ENCODE measurements around the gene MEA1.

The MEA1 gene

DNA sequence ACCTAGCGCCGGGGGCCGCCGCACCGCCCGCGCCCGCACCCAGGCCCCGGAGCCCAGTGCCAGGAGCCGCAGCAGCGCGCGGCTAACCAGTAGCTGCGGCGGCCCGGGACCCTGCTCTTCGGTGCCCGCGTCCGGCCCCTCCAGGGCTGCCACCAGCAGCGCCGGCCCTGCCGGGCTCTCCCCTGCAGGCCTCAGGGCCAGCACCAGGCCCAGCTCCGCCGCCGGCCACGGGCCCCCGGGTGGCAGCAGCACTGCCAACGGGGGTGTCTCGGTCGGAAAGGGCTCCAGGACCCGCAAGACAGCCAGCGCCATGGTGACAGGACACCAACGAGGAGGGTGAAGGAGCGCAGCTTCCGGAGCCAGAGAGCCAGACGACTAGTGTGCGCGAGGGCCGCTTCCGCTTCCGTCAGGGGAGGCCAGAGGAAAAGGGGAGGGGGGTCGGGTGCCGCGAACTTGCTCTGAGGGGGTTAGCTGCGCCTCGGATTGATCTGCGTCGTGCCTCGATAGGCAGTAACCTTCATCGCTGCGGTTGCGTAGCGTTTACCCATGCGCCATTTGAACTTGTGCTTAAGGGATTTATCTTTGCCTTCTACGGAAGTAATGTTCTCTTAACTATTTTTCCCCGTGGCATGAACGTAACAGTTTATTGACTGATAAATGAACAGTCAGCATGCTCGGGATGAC, 34.8 kb downstream of the MEA1 start, which contains the start of gene PEX6 (continued):
- TF ChIP-seq, protein P1, sequence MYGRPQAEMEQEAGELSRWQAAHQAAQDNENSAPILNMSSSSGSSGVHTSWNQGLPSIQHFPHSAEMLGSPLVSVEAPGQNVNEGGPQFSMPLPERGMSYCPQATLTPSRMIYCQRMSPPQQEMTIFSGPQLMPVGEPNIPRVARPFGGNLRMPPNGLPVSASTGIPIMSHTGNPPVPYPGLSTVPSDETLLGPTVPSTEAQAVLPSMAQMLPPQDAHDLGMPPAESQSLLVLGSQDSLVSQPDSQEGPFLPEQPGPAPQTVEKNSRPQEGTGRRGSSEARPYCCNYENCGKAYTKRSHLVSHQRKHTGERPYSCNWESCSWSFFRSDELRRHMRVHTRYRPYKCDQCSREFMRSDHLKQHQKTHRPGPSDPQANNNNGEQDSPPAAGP (tag by site-specific recombination; IDR thresholded peaks at IDR 0.05), result 0 out of 2 replicates have a peak, but pooled peaks have one; percentile 33
- no peak for TF ChIP-seq ZFHX2 (tag by site-specific recombination; conservative IDR thresholded peaks at IDR 0.05)
- no peak for TF ChIP-seq ZNF121 (tag by site-specific recombination; IDR thresholded peaks at IDR 0.05)
- no peak for TF ChIP-seq ZNF174 (tag by site-specific recombination; IDR thresholded peaks at IDR 0.05)
- TF ChIP-seq, protein P2, sequence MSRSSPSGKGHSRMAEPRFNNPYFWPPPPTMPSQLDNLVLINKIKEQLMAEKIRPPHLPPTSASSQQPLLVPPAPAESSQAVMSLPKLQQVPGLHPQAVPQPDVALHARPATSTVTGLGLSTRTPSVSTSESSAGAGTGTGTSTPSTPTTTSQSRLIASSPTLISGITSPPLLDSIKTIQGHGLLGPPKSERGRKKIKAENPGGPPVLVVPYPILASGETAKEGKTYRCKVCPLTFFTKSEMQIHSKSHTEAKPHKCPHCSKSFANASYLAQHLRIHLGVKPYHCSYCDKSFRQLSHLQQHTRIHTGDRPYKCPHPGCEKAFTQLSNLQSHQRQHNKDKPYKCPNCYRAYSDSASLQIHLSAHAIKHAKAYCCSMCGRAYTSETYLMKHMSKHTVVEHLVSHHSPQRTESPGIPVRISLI (tag by site-specific recombination; IDR thresholded peaks at IDR 0.05), result no peak
- no peak for TF ChIP-seq ZNF274 (IDR thresholded peaks at IDR 0.05; ENCODE audit: low read length)
- TF ChIP-seq ZNF274 (tag by site-specific recombination; IDR thresholded peaks at IDR 0.05; ENCODE audit: borderline replicate concordance), result no peak
- no peak for TF ChIP-seq ZNF510 (tag by site-specific recombination; IDR thresholded peaks at IDR 0.05; ENCODE audit: insufficient replicate concordance)
- TF ChIP-seq ZNF600 (tag by site-specific recombination; IDR thresholded peaks at IDR 0.05), result no peak
- TF ChIP-seq, protein P3, sequence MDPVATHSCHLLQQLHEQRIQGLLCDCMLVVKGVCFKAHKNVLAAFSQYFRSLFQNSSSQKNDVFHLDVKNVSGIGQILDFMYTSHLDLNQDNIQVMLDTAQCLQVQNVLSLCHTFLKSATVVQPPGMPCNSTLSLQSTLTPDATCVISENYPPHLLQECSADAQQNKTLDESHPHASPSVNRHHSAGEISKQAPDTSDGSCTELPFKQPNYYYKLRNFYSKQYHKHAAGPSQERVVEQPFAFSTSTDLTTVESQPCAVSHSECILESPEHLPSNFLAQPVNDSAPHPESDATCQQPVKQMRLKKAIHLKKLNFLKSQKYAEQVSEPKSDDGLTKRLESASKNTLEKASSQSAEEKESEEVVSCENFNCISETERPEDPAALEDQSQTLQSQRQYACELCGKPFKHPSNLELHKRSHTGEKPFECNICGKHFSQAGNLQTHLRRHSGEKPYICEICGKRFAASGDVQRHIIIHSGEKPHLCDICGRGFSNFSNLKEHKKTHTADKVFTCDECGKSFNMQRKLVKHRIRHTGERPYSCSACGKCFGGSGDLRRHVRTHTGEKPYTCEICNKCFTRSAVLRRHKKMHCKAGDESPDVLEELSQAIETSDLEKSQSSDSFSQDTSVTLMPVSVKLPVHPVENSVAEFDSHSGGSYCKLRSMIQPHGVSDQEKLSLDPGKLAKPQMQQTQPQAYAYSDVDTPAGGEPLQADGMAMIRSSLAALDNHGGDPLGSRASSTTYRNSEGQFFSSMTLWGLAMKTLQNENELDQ (tag by site-specific recombination; IDR thresholded peaks at IDR 0.05; ENCODE audit: low read depth), result no peak
- TF ChIP-seq ZNF555 (tag by site-specific recombination; conservative IDR thresholded peaks at IDR 0.05), result no peak
- TF ChIP-seq ZBTB17 (tag by site-specific recombination; IDR thresholded peaks at IDR 0.05), result peak; percentile 95
- no peak for TF ChIP-seq ZNF19 (tag by site-specific recombination; IDR thresholded peaks at IDR 0.05; ENCODE audit: low read depth)
- no peak for TF ChIP-seq ZNF354C (tag by site-specific recombination; IDR thresholded peaks at IDR 0.05; ENCODE audit: borderline replicate concordance, low read depth)
- TF ChIP-seq HOXA7 (CRISPR knock-in tag; IDR thresholded peaks at IDR 0.05; ENCODE audit: borderline replicate concordance), result no peak
- TF ChIP-seq, protein P4, sequence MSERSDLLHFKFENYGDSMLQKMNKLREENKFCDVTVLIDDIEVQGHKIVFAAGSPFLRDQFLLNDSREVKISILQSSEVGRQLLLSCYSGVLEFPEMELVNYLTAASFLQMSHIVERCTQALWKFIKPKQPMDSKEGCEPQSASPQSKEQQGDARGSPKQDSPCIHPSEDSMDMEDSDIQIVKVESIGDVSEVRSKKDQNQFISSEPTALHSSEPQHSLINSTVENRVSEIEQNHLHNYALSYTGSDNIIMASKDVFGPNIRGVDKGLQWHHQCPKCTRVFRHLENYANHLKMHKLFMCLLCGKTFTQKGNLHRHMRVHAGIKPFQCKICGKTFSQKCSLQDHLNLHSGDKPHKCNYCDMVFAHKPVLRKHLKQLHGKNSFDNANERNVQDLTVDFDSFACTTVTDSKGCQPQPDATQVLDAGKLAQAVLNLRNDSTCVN (tag by site-specific recombination; optimal IDR thresholded peaks at IDR 0.05), result peak; percentile 66
- TF ChIP-seq ZNF473 (tag by site-specific recombination; IDR thresholded peaks at IDR 0.05), result no peak
- TF ChIP-seq ZFP69B (tag by site-specific recombination; IDR thresholded peaks at IDR 0.05), result 0 out of 2 replicates have a peak, but pooled peaks have one; percentile 27
- TF ChIP-seq, protein P5, sequence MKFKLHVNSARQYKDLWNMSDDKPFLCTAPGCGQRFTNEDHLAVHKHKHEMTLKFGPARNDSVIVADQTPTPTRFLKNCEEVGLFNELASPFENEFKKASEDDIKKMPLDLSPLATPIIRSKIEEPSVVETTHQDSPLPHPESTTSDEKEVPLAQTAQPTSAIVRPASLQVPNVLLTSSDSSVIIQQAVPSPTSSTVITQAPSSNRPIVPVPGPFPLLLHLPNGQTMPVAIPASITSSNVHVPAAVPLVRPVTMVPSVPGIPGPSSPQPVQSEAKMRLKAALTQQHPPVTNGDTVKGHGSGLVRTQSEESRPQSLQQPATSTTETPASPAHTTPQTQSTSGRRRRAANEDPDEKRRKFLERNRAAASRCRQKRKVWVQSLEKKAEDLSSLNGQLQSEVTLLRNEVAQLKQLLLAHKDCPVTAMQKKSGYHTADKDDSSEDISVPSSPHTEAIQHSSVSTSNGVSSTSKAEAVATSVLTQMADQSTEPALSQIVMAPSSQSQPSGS (tag by site-specific recombination; IDR thresholded peaks at IDR 0.05; ENCODE audit: low read depth), result no peak
- TF ChIP-seq, protein P6, sequence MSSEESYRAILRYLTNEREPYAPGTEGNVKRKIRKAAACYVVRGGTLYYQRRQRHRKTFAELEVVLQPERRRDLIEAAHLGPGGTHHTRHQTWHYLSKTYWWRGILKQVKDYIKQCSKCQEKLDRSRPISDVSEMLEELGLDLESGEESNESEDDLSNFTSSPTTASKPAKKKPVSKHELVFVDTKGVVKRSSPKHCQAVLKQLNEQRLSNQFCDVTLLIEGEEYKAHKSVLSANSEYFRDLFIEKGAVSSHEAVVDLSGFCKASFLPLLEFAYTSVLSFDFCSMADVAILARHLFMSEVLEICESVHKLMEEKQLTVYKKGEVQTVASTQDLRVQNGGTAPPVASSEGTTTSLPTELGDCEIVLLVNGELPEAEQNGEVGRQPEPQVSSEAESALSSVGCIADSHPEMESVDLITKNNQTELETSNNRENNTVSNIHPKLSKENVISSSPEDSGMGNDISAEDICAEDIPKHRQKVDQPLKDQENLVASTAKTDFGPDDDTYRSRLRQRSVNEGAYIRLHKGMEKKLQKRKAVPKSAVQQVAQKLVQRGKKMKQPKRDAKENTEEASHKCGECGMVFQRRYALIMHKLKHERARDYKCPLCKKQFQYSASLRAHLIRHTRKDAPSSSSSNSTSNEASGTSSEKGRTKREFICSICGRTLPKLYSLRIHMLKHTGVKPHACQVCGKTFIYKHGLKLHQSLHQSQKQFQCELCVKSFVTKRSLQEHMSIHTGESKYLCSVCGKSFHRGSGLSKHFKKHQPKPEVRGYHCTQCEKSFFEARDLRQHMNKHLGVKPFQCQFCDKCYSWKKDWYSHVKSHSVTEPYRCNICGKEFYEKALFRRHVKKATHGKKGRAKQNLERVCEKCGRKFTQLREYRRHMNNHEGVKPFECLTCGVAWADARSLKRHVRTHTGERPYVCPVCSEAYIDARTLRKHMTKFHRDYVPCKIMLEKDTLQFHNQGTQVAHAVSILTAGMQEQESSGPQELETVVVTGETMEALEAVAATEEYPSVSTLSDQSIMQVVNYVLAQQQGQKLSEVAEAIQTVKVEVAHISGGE (tag by site-specific recombination; conservative IDR thresholded peaks at IDR 0.05; ENCODE audit: low read depth), result peak; percentile 95
- no peak for TF ChIP-seq ZNF133 (tag by site-specific recombination; IDR thresholded peaks at IDR 0.05)
- no peak for TF ChIP-seq RBAK (tag by site-specific recombination; IDR thresholded peaks at IDR 0.05)
- no peak for TF ChIP-seq ZBTB48 (tag by site-specific recombination; IDR thresholded peaks at IDR 0.05)
- TF ChIP-seq, protein P7, sequence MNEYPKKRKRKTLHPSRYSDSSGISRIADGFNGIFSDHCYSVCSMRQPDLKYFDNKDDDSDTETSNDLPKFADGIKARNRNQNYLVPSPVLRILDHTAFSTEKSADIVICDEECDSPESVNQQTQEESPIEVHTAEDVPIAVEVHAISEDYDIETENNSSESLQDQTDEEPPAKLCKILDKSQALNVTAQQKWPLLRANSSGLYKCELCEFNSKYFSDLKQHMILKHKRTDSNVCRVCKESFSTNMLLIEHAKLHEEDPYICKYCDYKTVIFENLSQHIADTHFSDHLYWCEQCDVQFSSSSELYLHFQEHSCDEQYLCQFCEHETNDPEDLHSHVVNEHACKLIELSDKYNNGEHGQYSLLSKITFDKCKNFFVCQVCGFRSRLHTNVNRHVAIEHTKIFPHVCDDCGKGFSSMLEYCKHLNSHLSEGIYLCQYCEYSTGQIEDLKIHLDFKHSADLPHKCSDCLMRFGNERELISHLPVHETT (tag by site-specific recombination; IDR thresholded peaks at IDR 0.05), result peak; percentile 65; the same call in 1 of the 2 replicates
- TF ChIP-seq, protein P8, sequence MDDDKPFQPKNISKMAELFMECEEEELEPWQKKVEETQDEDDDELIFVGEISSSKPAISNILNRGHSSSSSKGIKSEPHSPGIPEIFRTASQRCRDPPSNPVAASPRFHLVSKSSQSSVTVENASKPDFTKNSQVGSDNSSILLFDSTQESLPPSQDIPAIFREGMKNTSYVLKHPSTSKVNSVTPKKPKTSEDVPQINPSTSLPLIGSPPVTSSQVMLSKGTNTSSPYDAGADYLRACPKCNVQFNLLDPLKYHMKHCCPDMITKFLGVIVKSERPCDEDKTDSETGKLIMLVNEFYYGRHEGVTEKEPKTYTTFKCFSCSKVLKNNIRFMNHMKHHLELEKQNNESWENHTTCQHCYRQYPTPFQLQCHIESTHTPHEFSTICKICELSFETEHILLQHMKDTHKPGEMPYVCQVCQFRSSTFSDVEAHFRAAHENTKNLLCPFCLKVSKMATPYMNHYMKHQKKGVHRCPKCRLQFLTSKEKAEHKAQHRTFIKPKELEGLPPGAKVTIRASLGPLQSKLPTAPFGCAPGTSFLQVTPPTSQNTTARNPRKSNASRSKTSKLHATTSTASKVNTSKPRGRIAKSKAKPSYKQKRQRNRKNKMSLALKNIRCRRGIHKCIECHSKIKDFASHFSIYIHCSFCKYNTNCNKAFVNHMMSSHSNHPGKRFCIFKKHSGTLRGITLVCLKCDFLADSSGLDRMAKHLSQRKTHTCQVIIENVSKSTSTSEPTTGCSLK (tag by site-specific recombination; IDR thresholded peaks at IDR 0.05), result no peak
